Activated CD4-positive, alpha-beta T cell treated with anti-CD3 and anti-CD28 coated beads for 36 hours (primary cell): ENCODE data around the gene ELMO2. TPM values are rescaled to one million over a fixed set of nuclear protein-coding genes. Genes with fewer than 3 reads are reported as not detected.

Experiments used
- ATAC-seq: fragments of 200-7000 bp; cut with Tn5 transposase; one replicate; pipeline ENCODE4 v1.10.0; 2021; ENCODE audit warnings: mild to moderate bottlenecking, moderate library complexity
- CTCF ChIA-PET: fragments of 350-600 bp; sonication (Branson Sonifier 250); formaldehyde crosslinking; loops from one replicate; lab custom pipeline; 2021; ENCODE audit warnings: antibody characterized with exemption; lab: Charles Lee
- POLR2A ChIA-PET: fragments of 350-600 bp; sonication (Branson Sonifier 250); formaldehyde crosslinking; loops from one replicate; lab custom pipeline; 2021; ENCODE audit warnings: antibody characterized with exemption, inconsistent platforms; lab: Charles Lee
- DNase-seq: peaks from one replicate; pipeline ENCODE4 v3.0.0-alpha.2; 2020
- H3K27ac Mint-ChIP-seq: one replicate; pipeline ENCODE4 v1.8.0; 2021; ENCODE audit warnings: mixed read lengths
- H3K27me3 Mint-ChIP-seq: one replicate; pipeline ENCODE4 v1.8.0; 2021; ENCODE audit warnings: mixed read lengths
- H3K36me3 Mint-ChIP-seq: one replicate; pipeline ENCODE4 v1.8.0; 2021; ENCODE audit warnings: low read depth, mixed read lengths
- H3K4me1 Mint-ChIP-seq: one replicate; pipeline ENCODE4 v1.8.0; 2021; ENCODE audit warnings: mixed read lengths
- H3K4me3 Mint-ChIP-seq: one replicate; pipeline ENCODE4 v1.8.0; 2021; ENCODE audit warnings: mild to moderate bottlenecking, moderate library complexity, mixed read lengths
- H3K9me3 Mint-ChIP-seq: one replicate; pipeline ENCODE4 v1.8.0; 2021; ENCODE audit warnings: low read depth, mixed read lengths
- intact Hi-C, 2 experiments: fragments of 100-400 bp; cut with DNase I in 1 of 2; cut with micrococcal nuclease in 1 of 2; formaldehyde crosslinking; loops; one replicate each; pipeline versions ENCODE4 v1.14.2 to v1.15.1; 2022 to 2024; cut with DNase I, micrococcal nuclease
- total RNA-seq, 2 experiments: library from RNA; stranded (reverse); gene quantifications; one replicate each; pipeline ENCODE4 v1.2.3, GENCODE V29; 2021

The ELMO2 gene
- total RNA-seq, 2 experiments from 2014 or later: 47.4 to 54.6 TPM

GRCh38 chr20:46361381-46361780, 45.0 kb downstream of the ELMO2 start:
- H3K4me1 Mint-ChIP-seq: peaks cover 85% of the 10 kb centered on the region
- ATAC-seq: peak; percentile 20
- H3K4me3 Mint-ChIP-seq: peak overlapping the region; percentile 9
- no peaks in the 10 kb centered on the region for H3K27me3 Mint-ChIP-seq
- ChIA-PET POLR2A (interaction anchor here (1.1 kb wide), 1 partner anchor 45 kb away, joined by 3 read pairs; the partner anchor contains the start of gene ELMO2), CTCF (interaction anchor here (1.0 to 1.1 kb wide), 3 partner anchors 8 to 47 kb away, joined by 3 to 7 read pairs (median 6); no protein-coding TSS in a partner anchor)
- H3K9me3 Mint-ChIP-seq: no peaks in the 10 kb centered on the region
- peak; percentile 43 for DNase-seq
- H3K36me3 Mint-ChIP-seq: peaks cover 35% of the 10 kb centered on the region
- intact Hi-C loops: loop anchor here (5.0 to 10.0 kb wide), 6 partner anchors 196 to 1454 kb away; partner anchors contain the start of genes DNTTIP1 (in 1 of the 2), SPATA25 (in 1 of the 2), TP53RK (in 1 of the 2) and WFDC3 (in 1 of the 2)
- peak overlapping the region; percentile 77 for H3K27ac Mint-ChIP-seq

- no peak for DNase-seq
- intact Hi-C loops: no loop called here
- ChIA-PET POLR2A (no interaction called here), CTCF (interaction anchor here (1.5 kb wide), 2 partner anchors 10 to 53 kb away, joined by 4 to 8 read pairs; no protein-coding TSS in a partner anchor)
- Mint-ChIP-seq H3K27ac (peak overlapping the region; percentile 62), H3K9me3 (no peaks in the 10 kb centered on the region), H3K4me1 (peaks cover 68% of the 10 kb centered on the region), H3K4me3 (no peak overlapping the region), H3K36me3 (peaks cover 25% of the 10 kb centered on the region), H3K27me3 (no peaks in the 10 kb centered on the region)
- ATAC-seq: no peak
Observed at GRCh38 chr20:46359233-46359751, 47.1 kb downstream of the ELMO2 start.

- no peak for ATAC-seq
- intact Hi-C loops: no loop called here
- Mint-ChIP-seq H3K27ac (peak overlapping the region; percentile 62), H3K36me3 (peaks cover 22% of the 10 kb centered on the region), H3K4me1 (peaks cover 64% of the 10 kb centered on the region), H3K9me3 (no peaks in the 10 kb centered on the region), H3K4me3 (no peak overlapping the region), H3K27me3 (no peaks in the 10 kb centered on the region)
- no peak for DNase-seq
- CTCF ChIA-PET: interaction anchor here (1.5 kb wide), 2 partner anchors 9 to 52 kb away, joined by 4 to 8 read pairs; no protein-coding TSS in a partner anchor
- POLR2A ChIA-PET: no interaction called here
Observed at GRCh38 chr20:46358346-46359058, 47.9 kb downstream of the ELMO2 start.

GRCh38 chr20:46357030-46357514, 49.3 kb downstream of the ELMO2 start:
- peak overlapping the region; percentile 76 for H3K27ac Mint-ChIP-seq
- H3K9me3 Mint-ChIP-seq: no peaks in the 10 kb centered on the region
- no peak for ATAC-seq
- ChIA-PET CTCF (interaction anchor here (0.9 kb wide), 1 partner anchor 9 kb away, joined by 3 read pairs; no protein-coding TSS in a partner anchor), POLR2A (interaction anchor here (0.6 kb wide), 1 partner anchor 41 kb away, joined by 4 read pairs; no protein-coding TSS in a partner anchor)
- no peaks in the 10 kb centered on the region for H3K27me3 Mint-ChIP-seq
- intact Hi-C loops: no loop called here
- no peak for DNase-seq
- peaks cover 50% of the 10 kb centered on the region for H3K4me1 Mint-ChIP-seq
- no peak overlapping the region for H3K4me3 Mint-ChIP-seq
- peaks cover 17% of the 10 kb centered on the region for H3K36me3 Mint-ChIP-seq

GRCh38 chr20:46356195-46357029, 50.0 kb downstream of the ELMO2 start:
- Mint-ChIP-seq H3K36me3 (peaks cover 14% of the 10 kb centered on the region), H3K4me3 (no peak overlapping the region), H3K27me3 (no peaks in the 10 kb centered on the region), H3K27ac (no peak overlapping the region), H3K9me3 (no peaks in the 10 kb centered on the region), H3K4me1 (peaks cover 43% of the 10 kb centered on the region)
- ATAC-seq: no peak
- ChIA-PET CTCF (no interaction called here), POLR2A (no interaction called here)
- intact Hi-C loops: no loop called here
- DNase-seq: no peak

GRCh38 chr20:46355778-46356177, 50.6 kb downstream of the ELMO2 start:
- CTCF ChIA-PET: interaction anchor here (0.7 kb wide), 1 partner anchor 39 kb away, joined by 3 read pairs; no protein-coding TSS in a partner anchor
- peaks cover 12% of the 10 kb centered on the region for H3K36me3 Mint-ChIP-seq
- intact Hi-C loops: no loop called here

GRCh38 chr20:46354920-46355654, 51.3 kb downstream of the ELMO2 start:
- H3K9me3 Mint-ChIP-seq: no peaks in the 10 kb centered on the region
- CTCF ChIA-PET: interaction anchor here (0.7 kb wide), 1 partner anchor 39 kb away, joined by 3 read pairs; no protein-coding TSS in a partner anchor
- H3K36me3 Mint-ChIP-seq: peaks cover 19% of the 10 kb centered on the region
- POLR2A ChIA-PET: no interaction called here
- DNase-seq (no peak), ATAC-seq (no peak)
- intact Hi-C loops: no loop called here
- H3K27me3 Mint-ChIP-seq: no peaks in the 10 kb centered on the region
- no peak overlapping the region for H3K4me3 Mint-ChIP-seq
- H3K27ac Mint-ChIP-seq: peak overlapping the region; percentile 64
- peaks cover 39% of the 10 kb centered on the region for H3K4me1 Mint-ChIP-seq

More at GRCh38 chr20:46355778-46356177, 50.6 kb downstream of the ELMO2 start:
- ATAC-seq: no peak
- peak overlapping the region; percentile 64 for H3K27ac Mint-ChIP-seq
- H3K9me3 Mint-ChIP-seq: no peaks in the 10 kb centered on the region
- no peaks in the 10 kb centered on the region for H3K27me3 Mint-ChIP-seq
- no peak overlapping the region for H3K4me3 Mint-ChIP-seq
- POLR2A ChIA-PET: no interaction called here
- peaks cover 37% of the 10 kb centered on the region for H3K4me1 Mint-ChIP-seq
- no peak for DNase-seq

GRCh38 chr20:46354207-46354555, 52.2 kb downstream of the ELMO2 start:
- ChIA-PET CTCF (no interaction called here), POLR2A (no interaction called here)
- no peak for ATAC-seq
- no peak for DNase-seq
- H3K27me3 Mint-ChIP-seq: no peaks in the 10 kb centered on the region
- peaks cover 34% of the 10 kb centered on the region for H3K4me1 Mint-ChIP-seq
- no peak overlapping the region for H3K4me3 Mint-ChIP-seq
- no peaks in the 10 kb centered on the region for H3K9me3 Mint-ChIP-seq
- H3K36me3 Mint-ChIP-seq: peaks cover 21% of the 10 kb centered on the region
- no peak overlapping the region for H3K27ac Mint-ChIP-seq
- intact Hi-C loops: no loop called here

- ChIA-PET POLR2A (no interaction called here), CTCF (interaction anchor here (0.9 to 1.2 kb wide), 2 partner anchors 8 to 10 kb away, joined by 3 to 4 read pairs; no protein-coding TSS in a partner anchor)
- DNase-seq (no peak), ATAC-seq (no peak)
- H3K4me1 Mint-ChIP-seq: peaks cover 31% of the 10 kb centered on the region
- intact Hi-C loops: no loop called here
- H3K4me3 Mint-ChIP-seq: no peak overlapping the region
- H3K27ac Mint-ChIP-seq: no peak overlapping the region
- H3K27me3 Mint-ChIP-seq: no peaks in the 10 kb centered on the region
- H3K9me3 Mint-ChIP-seq: no peaks in the 10 kb centered on the region
- H3K36me3 Mint-ChIP-seq: peaks cover 21% of the 10 kb centered on the region
Observed at GRCh38 chr20:46353500-46354206, 52.8 kb downstream of the ELMO2 start.

- ATAC-seq (no peak), DNase-seq (no peak)
- POLR2A ChIA-PET: no interaction called here
- CTCF ChIA-PET: no interaction called here
- H3K27me3 Mint-ChIP-seq: no peaks in the 10 kb centered on the region
- H3K4me3 Mint-ChIP-seq: no peak overlapping the region
- intact Hi-C loops: no loop called here
- H3K27ac Mint-ChIP-seq: no peak overlapping the region
- H3K9me3 Mint-ChIP-seq: no peaks in the 10 kb centered on the region
- H3K36me3 Mint-ChIP-seq: peaks cover 21% of the 10 kb centered on the region
- H3K4me1 Mint-ChIP-seq: peaks cover 21% of the 10 kb centered on the region
Observed at GRCh38 chr20:46352370-46352938, 54.0 kb downstream of the ELMO2 start.
